ENCODE measurements around the gene TMEM190.

TMEM190 gene

GRCh38 chr19:55350620-55351315 lies 25.9 kb upstream of the TMEM190 start:
- DNase-seq (ENCODE audit: insufficient read length, low spot score): no peak
- no peak for FAIRE-seq

GRCh38 chr19:55352040-55352439 lies 24.6 kb upstream of the TMEM190 start:
- FAIRE-seq (no peak), DNase-seq (ENCODE audit: insufficient read length, low spot score) (no peak)

GRCh38 chr19:55352549-55353145 lies 24.0 kb upstream of the TMEM190 start:
- no peak for DNase-seq (ENCODE audit: insufficient read length, low spot score)
- FAIRE-seq: no peak

GRCh38 chr19:55353356-55353802 lies 23.2 kb upstream of the TMEM190 start:
- DNase-seq (ENCODE audit: insufficient read length, low spot score) (no peak), FAIRE-seq (no peak)

- DNase-seq (ENCODE audit: insufficient read length, low spot score) (peak; percentile 78), FAIRE-seq (no peak)
Measured at GRCh38 chr19:55353803-55354697, 22.6 kb upstream of the TMEM190 start.

GRCh38 chr19:55354698-55355212 lies 21.9 kb upstream of the TMEM190 start, which contains the start of gene COX6B2:
COX6B2 (minus strand) TSS chr19:55354719; CDS start chr19:55354521, 198 bp downstream.
- FAIRE-seq (no peak), DNase-seq (ENCODE audit: insufficient read length, low spot score) (no peak)

GRCh38 chr19:55355213-55355821 lies 21.3 kb upstream of the TMEM190 start:
- DNase-seq (ENCODE audit: insufficient read length, low spot score) (no peak), FAIRE-seq (no peak)

- FAIRE-seq: no peak
Measured at GRCh38 chr19:55358493-55358892, 18.1 kb upstream of the TMEM190 start.

GRCh38 chr19:55358943-55359908 lies 17.4 kb upstream of the TMEM190 start:
- FAIRE-seq: no peak
- DNase-seq (ENCODE audit: insufficient read length, low spot score): no peak

More at GRCh38 chr19:55358493-55358892, 18.1 kb upstream of the TMEM190 start:
- no peak for DNase-seq (ENCODE audit: insufficient read length, low spot score)

GRCh38 chr19:55360902-55361301 lies 15.7 kb upstream of the TMEM190 start:
- FAIRE-seq (no peak), DNase-seq (ENCODE audit: insufficient read length, low spot score) (no peak)

GRCh38 chr19:55362174-55362989 lies 14.2 kb upstream of the TMEM190 start:
- no peak for FAIRE-seq
- no peak for DNase-seq (ENCODE audit: insufficient read length, low spot score)

GRCh38 chr19:55362990-55363716 lies 13.5 kb upstream of the TMEM190 start, which contains the start of gene GARIN5B:
GARIN5B (minus strand) TSS chr19:55363260; CDS start chr19:55363066, 194 bp downstream.
- DNase-seq (ENCODE audit: insufficient read length, low spot score) (no peak), FAIRE-seq (no peak)

- DNase-seq (ENCODE audit: insufficient read length, low spot score) (no peak), FAIRE-seq (no peak)
Measured at GRCh38 chr19:55365245-55365644, 11.4 kb upstream of the TMEM190 start.

GRCh38 chr19:55365964-55366363 lies 10.7 kb upstream of the TMEM190 start:
- no peak for DNase-seq (ENCODE audit: insufficient read length, low spot score)
- no peak for FAIRE-seq

- DNase-seq (ENCODE audit: insufficient read length, low spot score) (no peak), FAIRE-seq (no peak)
Measured at GRCh38 chr19:55366790-55367189, 9.8 kb upstream of the TMEM190 start.

- DNase-seq (ENCODE audit: insufficient read length, low spot score): no peak
- FAIRE-seq: no peak
Measured at GRCh38 chr19:55368106-55368505, 8.5 kb upstream of the TMEM190 start.

GRCh38 chr19:55368701-55369563 lies 7.7 kb upstream of the TMEM190 start:
- FAIRE-seq (no peak), DNase-seq (ENCODE audit: insufficient read length, low spot score) (no peak)

Measured in GM19239 (cell line).